Smooth muscle cell (in vitro differentiated cells): ENCODE data around the gene C3orf18. TPM values are rescaled to one million over a fixed set of nuclear protein-coding genes. Genes with fewer than 3 reads are reported as not detected.

Source experiments
- DNase-seq: peaks from one replicate; lab custom pipeline; 2025; ENCODE audit not compliant: unreplicated experiment; lab: John Stamatoyannopoulos, UW
- H2AFZ ChIP-seq: fragments of 200-600 bp; sonication (generic); 2 replicates; pipeline ENCODE4 v1.6.0; 2016; ENCODE audit warnings: antibody characterized with exemption, low read depth, mild to moderate bottlenecking
- H3F3A ChIP-seq: fragments of 200-600 bp; sonication (generic); 2 replicates; pipeline ENCODE4 v1.6.0; 2017; ENCODE audit warnings: antibody characterized with exemption, low read depth
- H3K27ac ChIP-seq: fragments of 200-600 bp; sonication (generic); 2 replicates; pipeline ENCODE4 v1.5.1; 2016; ENCODE audit warnings: low read depth, mild to moderate bottlenecking
- H3K27me3 ChIP-seq: fragments of 200-600 bp; sonication (generic); 2 replicates; pipeline ENCODE4 v1.6.1; 2016; ENCODE audit warnings: low read depth, mild to moderate bottlenecking
- H3K36me3 ChIP-seq: fragments of 200-600 bp; sonication (generic); 2 replicates; pipeline ENCODE4 v1.5.1; 2016; ENCODE audit warnings: low read depth
- H3K4me1 ChIP-seq: fragments of 200-600 bp; sonication (generic); 2 replicates; pipeline ENCODE4 v1.5.1; 2016; ENCODE audit warnings: low read depth
- H3K4me2 ChIP-seq: fragments of 200-600 bp; sonication (generic); 2 replicates; pipeline ENCODE4 v1.6.0; 2016; ENCODE audit warnings: mild to moderate bottlenecking
- H3K4me3 ChIP-seq: fragments of 200-600 bp; sonication (generic); 2 replicates; pipeline ENCODE4 v1.5.1; 2016; ENCODE audit warnings: mild to moderate bottlenecking
- H3K79me2 ChIP-seq: fragments of 200-600 bp; sonication (generic); 2 replicates; pipeline ENCODE4 v1.6.0; 2016; ENCODE audit warnings: low read depth, mild to moderate bottlenecking
- H3K9ac ChIP-seq: fragments of 200-600 bp; sonication (generic); 2 replicates; pipeline ENCODE4 v1.6.0; 2016; ENCODE audit warnings: low read depth
- H3K9me3 ChIP-seq: fragments of 200-600 bp; sonication (generic); replicated peaks from 2 replicates; pipeline ENCODE4 v1.5.1; 2016; ENCODE audit warnings: low read depth
- H4K20me1 ChIP-seq: fragments of 200-600 bp; sonication (generic); 2 replicates; pipeline ENCODE4 v1.6.0; 2016; ENCODE audit warnings: low read depth
- CTCF ChIP-seq: fragments of 200-600 bp; sonication (generic); IDR thresholded peaks from 2 replicates; pipeline ENCODE4 v1.5.1; 2017; ENCODE audit warnings: borderline replicate concordance, mild to moderate bottlenecking, antibody characterized with exemption; ENCODE audit not compliant: insufficient read depth, poor library complexity, severe bottlenecking
- WGBS: methylation state at CpG from one replicate; pipeline ENCODE4 v1.1.7; 2016; ENCODE audit warnings: low lambda C conversion rate; 5-methylcytosine and 5-hydroxymethylcytosine counted together
- polyA plus RNA-seq: library from polyadenylated mRNA; unstranded; fragments of >200 nt; fragmentation: Nextera tagmentation; extraction: Ambion mirVana; gene quantifications from 2 replicates; pipeline ENCODE4 v1.2.1, GENCODE V29; 2016
- total RNA-seq: library from RNA; depleted of rRNA; stranded (reverse); fragments of >200 nt; gene quantifications from 2 replicates; pipeline ENCODE4 v1.2.3, GENCODE V29; 2014

The C3orf18 gene
- total and polyA plus RNA-seq, 2 experiments from 2014 or later = 8.7 to 20.0 TPM

- Histone ChIP-seq H3K27ac (no peak overlapping the region), H3K4me2 (no peak overlapping the region), H2AFZ (no peak overlapping the region), H3K27me3 (no peaks in the 10 kb centered on the region), H3K79me2 (no peaks in the 10 kb centered on the region), H3K4me3 (no peak overlapping the region), H4K20me1 (no peaks in the 10 kb centered on the region), H3K36me3 (no peaks in the 10 kb centered on the region), H3K9me3 (no peaks in the 10 kb centered on the region), H3K9ac (no peak overlapping the region), H3F3A (peaks cover 4% of the 10 kb centered on the region), H3K4me1 (peaks cover 3% of the 10 kb centered on the region)
- 87% methylated on average over 1 of the region's 1 CpG for whole genome bisulfite sequencing
- no peak for TF ChIP-seq CTCF
- no peak for DNase-seq
Observed at GRCh38 chr3:50564321-50564720, 3.2 kb downstream of the C3orf18 start.

DNA sequence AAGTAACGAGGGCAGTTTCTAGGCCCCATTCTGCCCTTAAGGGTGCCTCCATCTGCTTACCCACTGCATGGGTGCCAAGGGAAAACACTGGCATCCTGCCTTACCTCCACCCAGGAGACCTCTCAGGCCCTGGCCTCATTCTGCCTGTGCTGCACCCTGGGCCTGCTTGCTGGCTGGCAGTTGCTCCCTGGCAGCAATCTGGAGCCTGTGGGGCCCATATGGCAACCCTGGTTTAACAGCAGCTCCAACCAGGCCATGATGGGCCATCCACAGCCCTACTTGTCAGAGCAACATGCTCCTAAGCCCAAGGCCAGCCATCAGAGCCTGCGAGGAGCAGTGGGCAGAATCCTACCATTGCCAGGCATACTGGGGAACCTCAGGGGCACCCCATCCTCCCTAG, 3.7 kb downstream of the C3orf18 start:
- DNase-seq = no peak
- peaks cover 3% of the 10 kb centered on the region for H3K4me1 ChIP-seq
- no peak overlapping the region for H3K4me2 ChIP-seq
- WGBS = 87% methylated on average over 2 of the region's 2 CpGs
- H4K20me1 ChIP-seq = no peaks in the 10 kb centered on the region
- no peak overlapping the region for H2AFZ ChIP-seq
- H3K79me2 ChIP-seq = no peaks in the 10 kb centered on the region
- H3K36me3 ChIP-seq = no peaks in the 10 kb centered on the region
- H3K4me3 ChIP-seq = no peak overlapping the region
- no peak overlapping the region for H3K27ac ChIP-seq
- H3K27me3 ChIP-seq = no peaks in the 10 kb centered on the region
- no peaks in the 10 kb centered on the region for H3K9me3 ChIP-seq
- TF ChIP-seq CTCF = no peak
- no peak overlapping the region for H3K9ac ChIP-seq
- H3F3A ChIP-seq = peaks cover 4% of the 10 kb centered on the region

- Histone ChIP-seq H3K4me3 (no peak overlapping the region), H3K9ac (no peak overlapping the region), H3K27ac (no peak overlapping the region), H3K79me2 (no peaks in the 10 kb centered on the region), H2AFZ (no peak overlapping the region), H3K27me3 (no peaks in the 10 kb centered on the region), H3K4me2 (no peak overlapping the region), H4K20me1 (no peaks in the 10 kb centered on the region), H3K36me3 (no peaks in the 10 kb centered on the region), H3F3A (peaks cover under 1% of the 10 kb centered on the region), H3K4me1 (peaks cover 2% of the 10 kb centered on the region), H3K9me3 (no peaks in the 10 kb centered on the region)
- 51% methylated on average over 2 of the region's 2 CpGs for WGBS
- no peak for TF ChIP-seq CTCF
- DNase-seq = no peak
Observed at GRCh38 chr3:50562861-50563260, 4.7 kb downstream of the C3orf18 start.

DNA sequence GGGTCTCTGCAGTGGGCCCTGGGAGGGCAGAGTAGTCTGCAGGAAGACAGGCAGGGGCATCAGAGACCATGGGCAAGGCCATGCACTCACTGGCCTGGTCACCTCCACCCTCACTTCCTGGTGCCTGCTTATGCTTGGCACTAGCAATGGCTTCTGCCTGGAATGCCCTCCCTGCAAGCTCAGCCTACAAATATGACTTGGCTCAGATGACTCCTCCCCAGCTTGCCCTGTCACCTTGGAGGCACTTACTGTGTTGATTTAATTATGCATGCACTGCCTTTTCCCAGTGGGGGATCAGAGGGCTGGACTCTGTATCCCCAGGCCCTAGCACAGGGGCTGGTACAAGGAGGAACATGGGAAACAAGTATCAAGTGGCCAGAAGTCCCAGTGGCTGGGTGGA, 7.8 kb downstream of the C3orf18 start:
- Histone ChIP-seq H3F3A (no peaks in the 10 kb centered on the region), H3K9ac (no peak overlapping the region), H3K4me1 (no peaks in the 10 kb centered on the region), H2AFZ (no peak overlapping the region), H4K20me1 (no peaks in the 10 kb centered on the region), H3K36me3 (no peaks in the 10 kb centered on the region), H3K27ac (no peak overlapping the region), H3K79me2 (no peaks in the 10 kb centered on the region), H3K4me3 (no peak overlapping the region), H3K9me3 (no peaks in the 10 kb centered on the region), H3K4me2 (no peak overlapping the region), H3K27me3 (no peaks in the 10 kb centered on the region)
- no peak for DNase-seq
- TF ChIP-seq CTCF = no peak
